NCI-H2107 (cell line): ENCODE results near the gene JAG2.

Experiments used
- DNase-seq: peaks from one replicate; lab custom pipeline; 2025; lab: John Stamatoyannopoulos, UW

The JAG2 gene

GRCh38 chr14:105168496-105168978 lies at the start of gene JAG2:
JAG2 (minus strand) TSS chr14:105168776; CDS start chr14:105168420, 356 bp downstream.
- DNase-seq, result peak; percentile 70

- no peak for DNase-seq
Measured at GRCh38 chr14:105217774-105218173, 49.2 kb upstream of the JAG2 start.

GRCh38 chr14:105216490-105217247 lies 48.1 kb upstream of the JAG2 start:
- DNase-seq, result no peak

GRCh38 chr14:105215602-105216001 lies 47.0 kb upstream of the JAG2 start:
- no peak for DNase-seq

- DNase-seq, result no peak
Measured at GRCh38 chr14:105214324-105214915, 45.8 kb upstream of the JAG2 start.

GRCh38 chr14:105213361-105213760 lies 44.8 kb upstream of the JAG2 start:
- DNase-seq, result no peak

- DNase-seq, result no peak
Measured at GRCh38 chr14:105212541-105213300, 44.1 kb upstream of the JAG2 start.

- no peak for DNase-seq
Measured at GRCh38 chr14:105211758-105212089, 43.1 kb upstream of the JAG2 start.

- DNase-seq, result no peak
Measured at GRCh38 chr14:105211086-105211757, 42.6 kb upstream of the JAG2 start.

GRCh38 chr14:105210266-105211025 lies 41.9 kb upstream of the JAG2 start:
- DNase-seq, result no peak

GRCh38 chr14:105209646-105210045 lies 41.1 kb upstream of the JAG2 start:
- no peak for DNase-seq

- no peak for DNase-seq
Measured at GRCh38 chr14:105209091-105209490, 40.5 kb upstream of the JAG2 start.

- DNase-seq, result no peak
Measured at GRCh38 chr14:105208738-105209075, 40.1 kb upstream of the JAG2 start.

GRCh38 chr14:105207996-105208737 lies 39.6 kb upstream of the JAG2 start:
- DNase-seq, result no peak

- no peak for DNase-seq
Measured at GRCh38 chr14:105207460-105207901, 38.9 kb upstream of the JAG2 start.

GRCh38 chr14:105206873-105207272 lies 38.3 kb upstream of the JAG2 start:
- DNase-seq, result no peak

- no peak for DNase-seq
Measured at GRCh38 chr14:105205673-105206208, 37.2 kb upstream of the JAG2 start.

GRCh38 chr14:105204931-105205672 lies 36.5 kb upstream of the JAG2 start:
- no peak for DNase-seq

GRCh38 chr14:105204206-105204930 lies 35.8 kb upstream of the JAG2 start:
- no peak for DNase-seq
